Neuronal stem cell (in vitro differentiated cells): ENCODE results near the gene CLIC3.
A peak's percentile ranks its signal among the peaks of the same experiment; 100 is the strongest.
"Not testable (repeated sequence)": the region's sequence is repeated elsewhere in the genome, so short reads cannot be mapped to it uniquely, and the experiment has no call there.

Source experiments
- DNase-seq: peaks from one replicate; pipeline ENCODE4 v3.0.0-alpha.2; 2013; ENCODE audit warnings: low spot score
- H2AFZ ChIP-seq: one replicate; pipeline ENCODE4 v1.6.1; 2013; ENCODE audit warnings: mild to moderate bottlenecking, low read length, inconsistent platforms
- H2AK5ac ChIP-seq: 2 replicates; pipeline ENCODE4 v1.6.1; 2013; ENCODE audit warnings: low read depth, mild to moderate bottlenecking, inconsistent platforms, low read length, moderate library complexity, mixed read lengths
- H2BK120ac ChIP-seq: 2 replicates; pipeline ENCODE4 v1.6.1; 2013; ENCODE audit warnings: low read depth, mild to moderate bottlenecking, inconsistent platforms, low read length, moderate library complexity, mixed read lengths
- H2BK12ac ChIP-seq: one replicate; pipeline ENCODE4 v1.6.1; 2013; ENCODE audit warnings: low read length, inconsistent platforms
- H2BK15ac ChIP-seq: 2 replicates; pipeline ENCODE4 v1.6.1; 2013; ENCODE audit warnings: mild to moderate bottlenecking, low read length, inconsistent platforms, mixed read lengths
- H2BK5ac ChIP-seq: one replicate; pipeline ENCODE4 v1.6.1; 2013; ENCODE audit warnings: inconsistent platforms, mild to moderate bottlenecking, low read length, moderate library complexity
- H3K14ac ChIP-seq: one replicate; pipeline ENCODE4 v1.6.1; 2013; ENCODE audit warnings: low read length, inconsistent platforms
- H3K18ac ChIP-seq: 2 replicates; pipeline ENCODE4 v1.6.1; 2013; ENCODE audit warnings: low read length, inconsistent platforms
- H3K23ac ChIP-seq: 2 replicates; pipeline ENCODE4 v1.6.1; 2013; ENCODE audit warnings: low read depth, mild to moderate bottlenecking, mixed read lengths, low read length, inconsistent platforms; ENCODE audit not compliant: poor library complexity
- H3K27ac ChIP-seq: replicated peaks from 3 replicates; pipeline ENCODE4 v1.5.1; 2013; ENCODE audit warnings: low read length, inconsistent platforms
- H3K27me3 ChIP-seq, 3 experiments: 2 replicates each; pipeline ENCODE4 v1.6.1; 2013; ENCODE audit warnings: low read length in 3 of 3, mild to moderate bottlenecking in 2 of 3, inconsistent platforms in 1 of 3, low read depth in 1 of 3, mixed read lengths in 1 of 3, moderate library complexity in 1 of 3; ENCODE audit not compliant: control insufficient read depth in 3 of 3, insufficient read depth in 3 of 3
- H3K36me3 ChIP-seq, 2 donors: replicated peaks in 1 of 2; 2 replicates each; pipeline ENCODE4 v1.6.1; 2013; ENCODE audit warnings: low read length in 2 of 2; ENCODE audit not compliant: control insufficient read depth in 2 of 2, insufficient read depth in 2 of 2
- H3K4ac ChIP-seq: 2 replicates; pipeline ENCODE4 v1.6.1; 2013; ENCODE audit warnings: inconsistent platforms, mild to moderate bottlenecking, low read length, moderate library complexity
- H3K4me1 ChIP-seq, 2 donors: 1 replicate in 1 of 2; 2 replicates in 1 of 2; pipeline ENCODE4 v1.6.1; 2013; ENCODE audit warnings: low read length in 2 of 2, low read depth in 1 of 2; ENCODE audit not compliant: control insufficient read depth in 2 of 2, insufficient read depth in 1 of 2
- H3K4me2 ChIP-seq: one replicate; pipeline ENCODE4 v1.6.1; 2013; ENCODE audit warnings: mild to moderate bottlenecking, low read length, inconsistent platforms; ENCODE audit not compliant: insufficient read depth, poor library complexity, severe bottlenecking
- H3K4me3 ChIP-seq, 2 donors: 2 replicates each; pipeline ENCODE4 v1.5.1; 2013; ENCODE audit warnings: low read length in 2 of 2, mild to moderate bottlenecking in 2 of 2, inconsistent platforms in 1 of 2, moderate library complexity in 1 of 2
- H3K79me1 ChIP-seq: one replicate; pipeline ENCODE4 v1.6.1; 2013; ENCODE audit warnings: low read depth, mild to moderate bottlenecking, inconsistent platforms, low read length, moderate library complexity
- H3K9ac ChIP-seq: one replicate; pipeline ENCODE4 v1.6.1; 2013; ENCODE audit warnings: mild to moderate bottlenecking, low read depth, low read length, inconsistent platforms; ENCODE audit not compliant: poor library complexity
- H3K9me3 ChIP-seq, 2 donors: replicated peaks in 1 of 2; 2 replicates each; pipeline versions ENCODE3 to v1.6.1; 2013; ENCODE audit warnings: low read length in 2 of 2, mild to moderate bottlenecking in 2 of 2, inconsistent platforms in 1 of 2, low read depth in 1 of 2, mixed read lengths in 1 of 2, moderate library complexity in 1 of 2; ENCODE audit not compliant: control insufficient read depth in 2 of 2, insufficient read depth in 1 of 2
- H4K8ac ChIP-seq: one replicate; pipeline ENCODE4 v1.6.1; 2013; ENCODE audit warnings: low read depth, mild to moderate bottlenecking, inconsistent platforms, low read length, moderate library complexity
- H4K91ac ChIP-seq: one replicate; pipeline ENCODE4 v1.6.1; 2013; ENCODE audit warnings: low read length, low read depth, mild to moderate bottlenecking, inconsistent platforms; ENCODE audit not compliant: poor library complexity
- WGBS, 2 donors: extraction: QIAGEN DNeasy Blood & Tissue Kit; methylation state at CpG; one replicate each; pipeline ENCODE4 v1.1.7; 2013; ENCODE audit warnings: missing lambda C conversion rate in 2 of 2, mixed read lengths in 1 of 2; ENCODE audit not compliant: insufficient read length in 2 of 2, insufficient replicate concordance in 1 of 2; ENCODE audit errors: extremely low coverage in 2 of 2; 5-methylcytosine and 5-hydroxymethylcytosine counted together

The CLIC3 gene

DNA sequence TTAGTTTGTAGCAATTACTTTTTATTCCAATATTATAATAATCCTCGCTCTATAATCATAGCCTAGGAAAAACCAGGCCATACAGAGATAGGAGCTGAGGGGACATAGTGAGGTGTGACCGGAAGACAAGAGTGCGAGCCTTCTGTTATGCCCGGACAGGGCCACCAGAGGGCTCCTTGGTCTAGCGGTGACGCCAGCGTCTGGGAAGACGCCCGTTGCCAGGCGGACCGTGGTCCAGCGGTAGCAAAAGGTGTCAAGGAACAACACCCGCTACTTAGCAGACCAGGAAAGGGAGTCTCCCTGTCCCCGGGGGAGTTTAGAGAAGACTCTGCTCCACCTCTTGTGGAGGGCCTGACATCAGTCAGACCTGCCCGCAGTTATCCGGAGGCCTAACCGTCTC lies 7.9 kb upstream of the CLIC3 start:
- not testable (repeated sequence) for H2AFZ ChIP-seq

GRCh38 chr9:137002646-137003041 lies 6.3 kb upstream of the CLIC3 start:
- Histone ChIP-seq H3K9me3 (peaks cover 2 to 3% of the 10 kb centered on the region in 2 donors), H3K4me2 (no peak overlapping the region), H3K27ac (no peak overlapping the region), H4K91ac (no peak overlapping the region), H3K18ac (no peak overlapping the region), H2BK15ac (no peak overlapping the region), H3K36me3 (no peaks in the 10 kb centered on the region), H3K4me3 (peak overlapping the region in 1 of 2 donors; percentile 62), H3K23ac (no peak overlapping the region), H3K9ac (peak overlapping the region; percentile 60), H2AFZ (no peak overlapping the region), H3K27me3 (no peaks in the 10 kb centered on the region), H2BK5ac (no peak overlapping the region), H4K8ac (no peak overlapping the region), H2AK5ac (peak overlapping the region; percentile 68), H2BK120ac (no peak overlapping the region), H3K79me1 (no peaks in the 10 kb centered on the region), H3K4ac (no peak overlapping the region), H3K14ac (no peak overlapping the region), H2BK12ac (no peak overlapping the region), H3K4me1 (peaks cover 0 to 6% of the 10 kb centered on the region in 2 donors)
- DNase-seq = no peak
- WGBS, 2 donors = no CpG with 5 or more reads among the region's 10 CpGs

More for the DNA sequence above, 7.9 kb upstream of the CLIC3 start:
- H3K9me3 ChIP-seq, H3K79me1 ChIP-seq, H3K4me2 ChIP-seq, H2AK5ac ChIP-seq, H3K23ac ChIP-seq, H2BK5ac ChIP-seq, H2BK120ac ChIP-seq, H3K27me3 ChIP-seq, H3K27ac ChIP-seq, H3K18ac ChIP-seq, H3K4me3 ChIP-seq, H3K36me3 ChIP-seq, H3K14ac ChIP-seq, DNase-seq, H4K8ac ChIP-seq, H4K91ac ChIP-seq, H3K9ac ChIP-seq, H2BK15ac ChIP-seq, H3K4ac ChIP-seq, H2BK12ac ChIP-seq: not testable (repeated sequence)
- peaks cover 0 to 13% of the 10 kb centered on the region in 2 donors for H3K4me1 ChIP-seq
- WGBS, 2 donors = no CpG with 5 or more reads among the region's 17 CpGs

DNA sequence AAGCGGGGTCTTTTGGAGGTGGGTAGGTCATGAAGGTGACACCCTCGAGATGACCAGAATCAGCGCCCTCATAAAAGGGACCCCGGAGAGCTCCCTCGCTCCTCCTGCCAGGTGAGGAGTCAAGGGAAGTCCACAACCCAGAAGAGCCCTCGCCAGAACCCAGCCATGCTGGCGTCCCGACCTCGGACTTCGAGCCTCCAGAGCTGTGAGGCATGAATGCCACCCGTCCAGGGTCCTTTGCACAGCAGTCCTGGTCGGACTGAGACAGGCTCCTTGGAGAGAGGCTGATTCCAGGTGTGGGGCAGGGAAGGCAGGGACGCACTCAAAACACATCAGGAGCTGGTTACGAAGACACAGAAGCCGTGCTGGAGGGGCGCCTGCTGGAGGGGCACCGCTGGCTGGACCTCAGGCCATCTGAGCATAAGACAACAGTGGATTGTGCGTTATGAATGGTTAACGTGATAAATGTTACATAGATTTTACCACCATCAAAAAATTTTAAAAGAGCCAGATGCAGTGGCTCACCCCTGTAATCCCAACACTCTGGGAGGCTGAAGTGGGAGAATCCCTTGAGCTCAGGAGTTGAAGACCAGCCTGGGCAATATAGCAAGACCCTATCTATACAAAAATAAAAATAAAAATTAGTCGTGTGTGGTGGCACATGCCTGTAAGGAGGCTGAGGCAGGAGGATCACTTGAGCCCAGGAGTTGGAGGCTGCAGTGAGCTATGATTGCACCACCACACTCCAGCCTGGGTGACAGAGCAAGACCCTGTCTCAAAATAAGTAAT lies 5.7 kb upstream of the CLIC3 start:
- Histone ChIP-seq H3K4me1 (peaks cover 5% of the 10 kb centered on the region in 2 donors), H3K79me1 (no peaks in the 10 kb centered on the region), H3K18ac (peak overlapping the region; percentile 38), H3K4ac (no peak overlapping the region), H3K27ac (no peak overlapping the region), H4K91ac (no peak overlapping the region), H3K14ac (no peak overlapping the region), H2AFZ (no peak overlapping the region), H3K9ac (no peak overlapping the region), H3K9me3 (peaks cover 2 to 3% of the 10 kb centered on the region in 2 donors), H2AK5ac (no peak overlapping the region), H3K27me3 (peaks cover 0 to 3% (median 0%) of the 10 kb centered on the region in 3 experiments), H2BK5ac (no peak overlapping the region), H3K4me3 (no peak overlapping the region), H2BK120ac (no peak overlapping the region), H4K8ac (no peak overlapping the region), H2BK12ac (no peak overlapping the region), H2BK15ac (no peak overlapping the region), H3K23ac (no peak overlapping the region), H3K4me2 (no peak overlapping the region), H3K36me3 (no peaks in the 10 kb centered on the region)
- WGBS, 2 donors = no CpG with 5 or more reads among the region's 20 CpGs
- DNase-seq = no peak

- no peak overlapping the region for H3K23ac ChIP-seq
- no CpG with 5 or more reads among the region's 10 CpGs for WGBS, 2 donors
- peaks cover 5 to 14% of the 10 kb centered on the region in 2 donors for H3K4me1 ChIP-seq
- no peak overlapping the region for H3K18ac ChIP-seq
- no peak overlapping the region for H3K4ac ChIP-seq
- no peak overlapping the region for H3K27ac ChIP-seq
- H2AK5ac ChIP-seq = no peak overlapping the region
- H3K36me3 ChIP-seq = no peaks in the 10 kb centered on the region
- no peak overlapping the region for H2BK120ac ChIP-seq
- H3K9me3 ChIP-seq = no peaks in the 10 kb centered on the region
- no peak overlapping the region for H2BK5ac ChIP-seq
- no peak overlapping the region for H2BK15ac ChIP-seq
- H3K4me3 ChIP-seq = no peak overlapping the region
- no peak overlapping the region for H3K4me2 ChIP-seq
- H2AFZ ChIP-seq = peak overlapping the region; percentile 75
- DNase-seq = no peak
- H4K91ac ChIP-seq = no peak overlapping the region
- H2BK12ac ChIP-seq = no peak overlapping the region
- H4K8ac ChIP-seq = no peak overlapping the region
- peaks cover 0 to 5% (median 0%) of the 10 kb centered on the region in 3 experiments for H3K27me3 ChIP-seq
- H3K14ac ChIP-seq = no peak overlapping the region
- H3K9ac ChIP-seq = no peak overlapping the region
- H3K79me1 ChIP-seq = peaks cover 2% of the 10 kb centered on the region
Measured at GRCh38 chr9:137000177-137000930, 4.0 kb upstream of the CLIC3 start.
